PFSK-1 (cell line): ENCODE data around the gene DNAH11.

Source experiments
- SIN3A ChIP-seq: IDR thresholded peaks from 2 replicates; pipeline ENCODE4 v1.6.1; 2012; ENCODE audit warnings: mild to moderate bottlenecking, low read length, moderate library complexity, borderline replicate concordance; ENCODE audit not compliant: insufficient read depth
- TAF1 ChIP-seq: IDR thresholded peaks from 2 replicates; pipeline ENCODE4 v1.6.1; 2012; ENCODE audit warnings: low read length, control low read depth, borderline replicate concordance; ENCODE audit not compliant: insufficient read depth

DNA sequence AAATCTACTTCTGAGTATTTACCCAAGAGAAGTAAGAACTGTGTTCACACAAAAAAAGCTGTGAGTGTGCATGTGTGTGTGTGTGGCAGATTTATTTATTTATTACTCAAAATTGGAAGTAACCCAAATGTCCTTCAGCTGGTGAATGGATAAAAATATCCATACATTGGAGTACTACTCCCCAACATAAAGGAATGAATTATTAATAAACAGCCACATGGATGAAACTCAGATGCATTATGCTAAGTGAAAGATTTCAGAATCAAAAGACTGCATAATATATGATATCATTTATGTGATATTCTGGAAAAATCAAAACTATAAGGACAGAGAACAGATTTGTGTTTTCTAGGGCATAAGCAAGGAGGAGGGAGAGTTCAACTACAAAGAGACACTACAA, 47.1 kb upstream of the DNAH11 start:
- TF ChIP-seq SIN3A = no peak
- no peak for TF ChIP-seq TAF1
